Endodermal cell (in vitro differentiated cells): ENCODE measurements around the gene ITPKC. TPM values are rescaled to one million over a fixed set of nuclear protein-coding genes. Genes with fewer than 3 reads are reported as not detected.

Experiments
- DNase-seq: peaks from one replicate; pipeline ENCODE4 v3.0.0-alpha.2; 2017
- H3K27ac ChIP-seq: 2 replicates; pipeline ENCODE4 v1.5.1; 2013; ENCODE audit warnings: mild to moderate bottlenecking, low read depth, low read length, moderate library complexity
- H3K27me3 ChIP-seq: 2 replicates; pipeline ENCODE4 v1.6.1; 2013; ENCODE audit warnings: mild to moderate bottlenecking, low read length, moderate library complexity; ENCODE audit not compliant: insufficient read depth, control insufficient read depth, poor library complexity, severe bottlenecking
- H3K36me3 ChIP-seq: 2 replicates; pipeline ENCODE4 v1.7.0; 2013; ENCODE audit warnings: mild to moderate bottlenecking, low read length, moderate library complexity; ENCODE audit not compliant: control insufficient read depth, insufficient read depth
- H3K4me1 ChIP-seq: one replicate; pipeline ENCODE4 v1.7.0; 2013; ENCODE audit warnings: low read length; ENCODE audit not compliant: control insufficient read depth, insufficient read depth
- H3K4me3 ChIP-seq: 2 replicates; pipeline ENCODE4 v1.5.1; 2013; ENCODE audit warnings: mild to moderate bottlenecking, low read length, moderate library complexity
- H3K9ac ChIP-seq: 2 replicates; pipeline ENCODE4 v1.6.1; 2013; ENCODE audit warnings: mild to moderate bottlenecking, low read length, moderate library complexity; ENCODE audit not compliant: poor library complexity, severe bottlenecking; ENCODE audit errors: extremely low read depth
- H3K9me3 ChIP-seq: 2 replicates; pipeline ENCODE4 v1.6.1; 2013; ENCODE audit warnings: mild to moderate bottlenecking, low read length, moderate library complexity; ENCODE audit not compliant: control insufficient read depth
- H3K27ac Mint-ChIP-seq: 2 replicates; pipeline ENCODE4 v1.8.0; 2020; ENCODE audit warnings: mixed read lengths
- H3K27me3 Mint-ChIP-seq: 2 replicates; pipeline ENCODE4 v1.8.0; 2021; ENCODE audit warnings: mild to moderate bottlenecking, mixed read lengths; ENCODE audit not compliant: insufficient read depth
- H3K36me3 Mint-ChIP-seq: 2 replicates; pipeline ENCODE4 v1.8.0; 2020; ENCODE audit warnings: low read depth, mixed read lengths
- H3K4me1 Mint-ChIP-seq: 2 replicates; pipeline ENCODE4 v1.8.0; 2020; ENCODE audit warnings: mixed read lengths
- H3K4me3 Mint-ChIP-seq: 2 replicates; pipeline ENCODE4 v1.8.0; 2020; ENCODE audit warnings: mild to moderate bottlenecking, moderate library complexity, mixed read lengths
- H3K9me3 Mint-ChIP-seq: 2 replicates; pipeline ENCODE4 v1.8.0; 2020; ENCODE audit warnings: mild to moderate bottlenecking, mixed read lengths
- CTCF ChIP-seq: fragments of 200-600 bp; sonication (generic); conservative IDR thresholded peaks from 2 replicates; pipeline ENCODE4 v1.5.0; 2021; ENCODE audit warnings: antibody characterized with exemption, mild to moderate bottlenecking
- WGBS, 2 experiments: methylation state at CpG; one replicate each; pipeline versions ENCODE4 v1.1.5 to v1.1.7; 2013; ENCODE audit warnings: missing lambda C conversion rate in 2 of 2, mixed read lengths in 1 of 2; ENCODE audit not compliant: insufficient coverage in 1 of 2, insufficient read length in 1 of 2; 5-methylcytosine and 5-hydroxymethylcytosine counted together
- total RNA-seq, 2 donors: library from RNA; stranded (reverse); fragmentation: NEBNext Ultra II Directional in 1 of 2; extraction: Animal tissue kit (Norgen Biotek cat#: 25700) in 1 of 2; gene quantifications; 2 replicates in 1 of 2; 3 replicates in 1 of 2; pipeline ENCODE4 v1.2.1, GENCODE V29; 2021

Gene ITPKC
- total RNA-seq, 2 donors from 2014 or later: 9.9 to 11.1 TPM

- no peaks in the 10 kb centered on the region for H3K27me3 Mint-ChIP-seq
These were observed 28.5 kb downstream of the ITPKC start for GRCh38 chr19:40745402-40745780.

GRCh38 chr19:40747536-40747935 is 30.6 kb downstream of the ITPKC start:
- peaks cover under 1% of the 10 kb centered on the region for H3K36me3 ChIP-seq
- H3K27ac Mint-ChIP-seq: no peak overlapping the region
- peaks cover 9% of the 10 kb centered on the region for H3K4me1 ChIP-seq
- TF ChIP-seq CTCF: no peak
- no peak overlapping the region for H3K4me3 Mint-ChIP-seq
- H3K27me3 Mint-ChIP-seq: no peaks in the 10 kb centered on the region
- no peak overlapping the region for H3K9ac ChIP-seq
- H3K4me1 Mint-ChIP-seq: peaks cover 12% of the 10 kb centered on the region
- DNase-seq: no peak
- H3K27me3 ChIP-seq: no peaks in the 10 kb centered on the region
- H3K9me3 Mint-ChIP-seq: no peaks in the 10 kb centered on the region
- peaks cover 10% of the 10 kb centered on the region for H3K36me3 Mint-ChIP-seq
- H3K4me3 ChIP-seq: no peak overlapping the region
- H3K9me3 ChIP-seq: no peaks in the 10 kb centered on the region
- WGBS, 2 experiments: 98 to 100% methylated on average over 2 to 7 of the region's 7 CpGs
- no peak overlapping the region for H3K27ac ChIP-seq

More at GRCh38 chr19:40745402-40745780, 28.5 kb downstream of the ITPKC start:
- no peaks in the 10 kb centered on the region for H3K36me3 ChIP-seq
- H3K36me3 Mint-ChIP-seq: peaks cover 7% of the 10 kb centered on the region
- peaks cover 11% of the 10 kb centered on the region for H3K4me1 Mint-ChIP-seq
- no peak overlapping the region for H3K9ac ChIP-seq
- WGBS, 2 experiments: 85 to 87% methylated on average over 6 to 7 of the region's 7 CpGs
- no peaks in the 10 kb centered on the region for H3K9me3 ChIP-seq
- no peak overlapping the region for H3K27ac Mint-ChIP-seq
- TF ChIP-seq CTCF: no peak
- no peaks in the 10 kb centered on the region for H3K27me3 ChIP-seq
- H3K9me3 Mint-ChIP-seq: no peaks in the 10 kb centered on the region
- no peak overlapping the region for H3K27ac ChIP-seq
- DNase-seq: no peak
- peaks cover 9% of the 10 kb centered on the region for H3K4me1 ChIP-seq
- no peak overlapping the region for H3K4me3 ChIP-seq
- no peak overlapping the region for H3K4me3 Mint-ChIP-seq

- H3K36me3 Mint-ChIP-seq: peaks cover 26% of the 10 kb centered on the region
- Histone ChIP-seq H3K4me1 (peaks cover 9% of the 10 kb centered on the region), H3K36me3 (peaks cover 16% of the 10 kb centered on the region), H3K27ac (peak within 1 kb of the TSS; percentile 98), H3K9ac (peak within 1 kb of the TSS; percentile 98), H3K9me3 (no peaks in the 10 kb centered on the region), H3K27me3 (no peaks in the 10 kb centered on the region), H3K4me3 (peak within 1 kb of the TSS; percentile 99)
- peak; percentile 100 for DNase-seq
- H3K27me3 Mint-ChIP-seq: no peaks in the 10 kb centered on the region
- peak within 1 kb of the TSS; percentile 84 for H3K4me3 Mint-ChIP-seq
- H3K27ac Mint-ChIP-seq: peak within 1 kb of the TSS; percentile 97
- peaks cover 20% of the 10 kb centered on the region for H3K4me1 Mint-ChIP-seq
- WGBS, 2 experiments: 1% methylated on average over 32 to 43 of the region's 43 CpGs
- no peak for TF ChIP-seq CTCF
- H3K9me3 Mint-ChIP-seq: no peaks in the 10 kb centered on the region
These were observed 33.4 kb downstream of the ITPKC start, which contains the start of gene ACTMAP for GRCh38 chr19:40750058-40750873. Gene ACTMAP, minus strand, starts transcription at chr19:40750477. Its CDS starts 674 bp downstream, at chr19:40749803.
